ENCODE measurements around the gene PSG6. TPM values are rescaled to one million over a fixed set of nuclear protein-coding genes. Genes with fewer than 3 reads are reported as not detected.
"Not testable (repeated sequence)": the region's sequence is repeated elsewhere in the genome, so short reads cannot be mapped to it uniquely, and the experiment has no call there.

Gene PSG6
- total RNA-seq, 2 donors from 2014 or later, result not detected

DNA sequence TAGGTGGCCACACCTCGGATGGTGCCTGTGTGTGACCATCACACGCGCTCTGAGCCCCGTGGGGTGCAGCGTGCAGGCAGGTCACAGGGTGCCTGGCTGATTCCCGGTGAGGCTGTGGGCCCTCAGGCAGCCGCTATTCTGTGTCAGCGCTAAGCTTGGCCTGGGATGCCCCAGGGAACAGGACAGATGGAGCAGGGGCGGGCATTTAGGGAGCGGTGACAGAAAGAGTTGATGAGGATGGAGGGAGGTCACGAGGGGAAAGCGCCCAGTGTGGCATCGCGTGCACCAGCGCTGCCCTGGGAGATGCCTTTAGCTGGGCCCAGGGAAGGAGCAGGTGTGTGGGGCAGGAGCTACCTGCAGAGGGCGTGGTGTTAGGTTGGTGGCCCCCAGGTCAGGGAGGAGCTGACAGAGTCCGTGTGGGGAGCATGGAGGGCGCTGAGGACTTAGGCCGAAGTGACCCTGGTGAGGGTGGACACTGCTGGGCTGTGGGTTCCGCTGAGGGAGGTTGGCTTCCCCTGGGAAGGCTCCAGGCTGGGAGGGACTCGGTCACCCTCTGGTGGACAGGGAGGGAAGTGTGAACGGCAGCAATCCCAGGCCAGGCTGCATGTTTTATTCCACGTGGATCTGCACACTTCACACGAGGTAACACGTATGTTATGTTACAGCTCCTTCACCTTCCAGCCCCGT lies 1.5 kb upstream of the PSG6 start:
- not testable (repeated sequence) for ATAC-seq; H3K27ac Mint-ChIP-seq; DNase-seq (ENCODE audit: low spot score in 2 of 2); H3K36me3 Mint-ChIP-seq; H3K9me3 Mint-ChIP-seq

DNA sequence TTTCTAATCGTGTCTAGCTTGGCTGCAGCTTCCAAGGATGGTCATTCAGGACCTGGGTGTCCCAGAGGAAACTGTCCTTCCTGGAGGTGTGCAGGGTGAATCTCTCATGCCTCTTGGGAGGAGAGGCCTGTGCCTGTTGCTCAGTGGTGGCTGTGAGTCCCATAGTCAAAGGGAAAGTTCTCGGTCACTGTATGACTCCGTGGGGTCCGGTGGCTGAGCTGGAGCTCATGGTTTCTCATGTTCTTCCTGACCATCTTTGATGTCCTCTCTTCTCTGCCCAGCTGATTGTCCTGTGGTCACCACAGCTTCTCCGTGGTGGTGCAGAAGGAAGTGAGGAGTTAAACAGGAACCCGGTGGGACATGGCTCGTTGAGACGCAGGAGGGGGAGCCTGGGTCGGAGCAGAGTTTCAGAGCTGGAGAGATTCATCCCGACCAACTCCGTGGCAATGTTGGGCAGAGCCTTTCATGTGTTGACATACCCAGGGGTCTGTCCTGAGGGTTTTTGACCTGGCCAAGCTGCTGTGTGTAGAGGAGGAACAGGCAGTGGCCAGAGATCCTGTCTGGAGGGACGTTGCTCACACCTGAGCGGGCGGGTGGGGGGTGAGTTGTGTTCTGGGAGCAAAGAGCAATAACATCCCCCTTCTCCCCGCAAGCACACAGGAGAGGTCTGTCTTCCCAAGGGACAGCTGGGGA lies 829 bp upstream of the PSG6 start:
- peak overlapping the region; percentile 20 to 39 for H3K27ac Mint-ChIP-seq
- ATAC-seq; H3K36me3 Mint-ChIP-seq; DNase-seq (ENCODE audit: low spot score in 2 of 2); H3K9me3 Mint-ChIP-seq: not testable (repeated sequence)

DNA sequence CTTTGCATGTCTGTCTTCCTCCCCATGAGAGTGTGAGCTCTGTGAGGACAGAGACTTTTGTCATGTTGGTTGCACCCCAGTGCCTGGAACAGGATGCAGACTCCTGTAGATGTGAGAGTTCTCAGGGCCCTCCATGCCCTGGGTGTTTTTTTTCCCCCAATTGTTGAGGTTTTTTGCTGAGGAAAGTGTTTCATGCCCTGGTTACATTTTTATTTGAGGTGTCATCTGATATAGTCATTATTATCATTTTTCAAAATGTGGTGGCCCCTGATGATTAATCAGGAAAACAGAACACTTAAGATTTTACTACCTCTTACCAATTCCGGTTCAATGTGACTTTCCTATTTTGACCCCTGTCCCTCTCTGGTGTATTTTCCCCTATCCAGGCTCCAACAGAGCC lies 763 bp downstream of the PSG6 start:
- H3K9me3 Mint-ChIP-seq; H3K27ac Mint-ChIP-seq; H3K36me3 Mint-ChIP-seq; DNase-seq (ENCODE audit: low spot score in 2 of 2); ATAC-seq: not testable (repeated sequence)

DNA sequence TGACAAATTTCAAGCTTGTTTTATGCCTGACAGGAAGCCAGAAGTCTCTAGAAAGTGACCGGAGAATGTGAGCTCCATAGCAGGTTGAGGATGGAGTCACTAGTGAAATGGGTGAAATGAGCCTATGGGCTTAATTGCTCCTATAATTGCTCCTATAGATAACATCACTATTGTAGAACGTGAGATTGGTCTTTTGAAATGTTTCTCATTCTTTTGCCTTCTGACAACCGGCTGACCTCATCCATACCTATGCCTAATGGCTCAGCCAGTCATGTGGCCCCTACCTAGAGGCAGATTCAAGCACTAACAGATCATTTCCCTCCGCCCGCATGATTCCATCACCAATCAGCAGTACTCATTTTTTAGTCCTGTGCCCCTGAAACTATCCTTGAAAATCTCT lies 4.2 kb downstream of the PSG6 start:
- not testable (repeated sequence) for H3K27ac Mint-ChIP-seq; H3K36me3 Mint-ChIP-seq; ATAC-seq; DNase-seq (ENCODE audit: low spot score in 2 of 2); H3K9me3 Mint-ChIP-seq

DNA sequence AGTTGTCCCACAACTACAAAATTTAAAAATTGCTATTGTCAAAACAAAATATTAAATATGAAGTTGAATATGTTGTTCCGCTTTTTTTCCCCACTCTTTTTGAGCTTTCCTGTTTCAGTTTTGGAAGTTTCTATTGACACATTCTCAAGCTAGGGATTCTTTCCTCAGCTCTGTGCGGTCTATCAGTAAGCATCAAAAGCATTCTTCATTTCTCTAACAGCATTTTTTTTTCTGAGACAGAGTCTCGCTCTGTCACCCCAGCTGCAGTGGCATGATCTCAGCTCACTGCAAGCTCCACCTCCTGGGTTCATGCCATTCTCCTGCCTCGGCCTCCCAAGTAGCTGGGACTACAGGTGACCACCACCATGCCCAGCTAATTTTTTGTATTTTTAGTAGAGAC lies 4.8 kb downstream of the PSG6 start:
- not testable (repeated sequence) for H3K27ac Mint-ChIP-seq; ATAC-seq; H3K9me3 Mint-ChIP-seq; H3K36me3 Mint-ChIP-seq; DNase-seq (ENCODE audit: low spot score in 2 of 2)

DNA sequence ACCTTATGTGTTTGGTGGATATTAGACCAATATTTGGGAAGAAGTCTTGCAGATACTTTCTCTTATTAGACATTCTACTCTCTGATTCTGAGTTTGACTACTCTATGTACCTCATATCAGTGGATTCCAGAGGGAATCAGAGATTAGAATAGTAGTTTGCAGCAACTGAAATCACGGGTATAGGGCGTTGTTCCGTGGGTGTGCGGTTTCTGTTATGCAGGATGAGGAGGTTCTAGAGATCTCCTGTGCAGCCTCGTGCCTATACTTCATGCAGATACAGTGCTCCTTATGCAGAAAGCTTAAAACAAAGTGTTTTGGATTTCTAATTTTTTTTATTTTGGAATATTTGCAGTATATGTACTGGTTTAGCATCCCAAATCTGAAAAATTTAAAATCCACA lies 6.0 kb downstream of the PSG6 start:
- not testable (repeated sequence) for ATAC-seq; H3K9me3 Mint-ChIP-seq; DNase-seq (ENCODE audit: low spot score in 2 of 2); H3K27ac Mint-ChIP-seq; H3K36me3 Mint-ChIP-seq

DNA sequence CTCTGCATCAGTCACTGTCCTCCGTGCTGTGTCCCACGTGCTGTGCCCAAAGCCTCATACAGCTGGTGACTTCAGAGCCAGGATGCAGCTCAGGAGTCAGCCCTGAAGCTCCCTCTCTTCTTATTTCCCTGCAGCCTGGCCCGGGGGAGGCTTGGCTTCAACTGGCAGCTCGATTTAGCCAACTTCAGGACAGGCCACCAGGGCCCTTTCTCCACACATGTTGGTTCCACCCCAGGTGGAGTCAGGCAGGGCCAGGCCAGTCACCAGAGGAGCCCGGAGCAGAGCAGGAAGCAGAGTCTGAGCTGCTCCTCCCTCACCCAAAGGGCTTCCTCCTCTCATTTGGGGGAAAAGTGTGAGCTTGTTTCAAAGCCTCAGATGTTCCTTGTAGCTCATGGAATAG lies 11.5 kb downstream of the PSG6 start:
- DNase-seq (ENCODE audit: low spot score in 2 of 2); H3K36me3 Mint-ChIP-seq; H3K9me3 Mint-ChIP-seq; H3K27ac Mint-ChIP-seq; ATAC-seq: not testable (repeated sequence)

DNA sequence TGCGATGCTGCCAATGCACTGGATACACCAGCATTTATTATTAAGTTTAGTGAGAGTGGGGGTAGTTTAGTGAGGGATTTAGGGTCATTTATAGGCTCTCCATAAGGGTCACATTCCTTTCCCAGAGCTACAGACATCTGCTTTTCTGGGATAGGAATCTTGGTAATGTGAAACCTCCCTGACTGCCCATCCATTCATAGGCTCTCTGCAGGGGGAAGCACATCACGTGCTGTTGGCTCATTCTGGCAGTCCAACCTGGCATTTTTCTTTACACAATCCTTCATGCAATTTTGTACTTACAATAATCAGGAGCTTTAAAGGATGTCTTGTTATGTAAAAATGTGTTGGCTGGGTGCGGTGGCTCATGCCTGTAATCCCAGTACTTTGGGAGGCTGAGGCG lies 17.1 kb downstream of the PSG6 start:
- not testable (repeated sequence) for DNase-seq (ENCODE audit: low spot score in 2 of 2); ATAC-seq; H3K36me3 Mint-ChIP-seq; H3K27ac Mint-ChIP-seq; H3K9me3 Mint-ChIP-seq

DNA sequence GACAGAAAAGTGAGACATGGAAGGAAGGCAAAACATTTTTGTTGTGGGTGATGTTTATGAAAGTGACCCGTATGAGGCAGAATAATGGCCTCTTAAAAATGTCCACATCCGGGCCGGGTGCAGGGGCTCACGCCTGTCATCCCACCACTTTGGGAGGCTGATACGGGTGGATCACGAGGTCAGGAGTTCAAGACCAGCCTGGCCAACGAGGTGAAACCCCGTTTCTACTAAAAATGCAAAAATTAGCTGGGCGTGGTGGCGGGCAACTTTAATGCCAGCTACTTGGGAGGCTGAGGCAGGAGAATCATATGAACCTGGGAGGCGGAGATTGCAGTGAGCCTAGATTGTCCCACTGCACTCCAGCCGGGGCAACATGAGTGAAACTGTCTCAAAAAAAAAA lies 18.0 kb downstream of the PSG6 start:
- DNase-seq (ENCODE audit: low spot score in 2 of 2); ATAC-seq; H3K36me3 Mint-ChIP-seq; H3K27ac Mint-ChIP-seq; H3K9me3 Mint-ChIP-seq: not testable (repeated sequence)

DNA sequence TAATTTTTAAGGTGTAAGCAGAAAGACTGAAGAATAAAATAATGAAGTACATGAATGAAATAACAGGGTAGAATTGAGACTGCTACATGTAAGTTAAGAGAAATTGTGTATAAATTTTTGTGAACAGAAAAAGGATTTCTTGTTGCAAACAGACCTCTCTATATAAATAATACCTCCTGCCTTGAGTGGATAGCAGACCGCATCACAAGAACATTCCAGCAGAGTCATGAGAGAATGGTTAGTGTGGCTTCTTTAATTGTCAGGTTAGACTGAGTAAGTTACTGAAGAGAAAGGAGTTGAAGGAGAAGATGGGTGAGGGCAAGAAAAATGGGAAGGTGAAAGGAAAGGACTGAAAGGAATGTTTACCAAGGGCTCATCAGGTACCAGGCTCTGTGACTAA lies 18.6 kb downstream of the PSG6 start:
- not testable (repeated sequence) for H3K27ac Mint-ChIP-seq; H3K9me3 Mint-ChIP-seq; H3K36me3 Mint-ChIP-seq; ATAC-seq; DNase-seq (ENCODE audit: low spot score in 2 of 2)

DNA sequence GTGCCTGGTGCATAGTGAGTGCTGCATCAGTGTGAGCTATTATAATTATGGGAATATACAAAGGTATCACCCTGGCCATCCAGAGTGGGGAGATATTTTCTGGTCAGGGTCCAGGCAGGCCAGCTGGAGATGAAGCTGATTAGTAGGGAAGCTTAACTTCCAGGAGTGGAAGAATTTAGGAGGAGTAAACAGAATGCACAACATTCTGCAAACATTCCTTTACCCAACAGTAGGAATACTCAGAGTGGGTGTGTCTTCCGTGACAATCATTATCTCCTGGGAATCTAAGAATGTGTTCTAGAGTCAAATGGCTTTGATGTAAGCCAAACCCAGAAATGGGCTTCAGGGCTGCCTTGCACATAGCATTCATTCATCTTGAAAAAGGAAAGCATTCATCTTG lies 19.0 kb downstream of the PSG6 start:
- not testable (repeated sequence) for DNase-seq (ENCODE audit: low spot score in 2 of 2); H3K36me3 Mint-ChIP-seq; H3K9me3 Mint-ChIP-seq; ATAC-seq; H3K27ac Mint-ChIP-seq

DNA sequence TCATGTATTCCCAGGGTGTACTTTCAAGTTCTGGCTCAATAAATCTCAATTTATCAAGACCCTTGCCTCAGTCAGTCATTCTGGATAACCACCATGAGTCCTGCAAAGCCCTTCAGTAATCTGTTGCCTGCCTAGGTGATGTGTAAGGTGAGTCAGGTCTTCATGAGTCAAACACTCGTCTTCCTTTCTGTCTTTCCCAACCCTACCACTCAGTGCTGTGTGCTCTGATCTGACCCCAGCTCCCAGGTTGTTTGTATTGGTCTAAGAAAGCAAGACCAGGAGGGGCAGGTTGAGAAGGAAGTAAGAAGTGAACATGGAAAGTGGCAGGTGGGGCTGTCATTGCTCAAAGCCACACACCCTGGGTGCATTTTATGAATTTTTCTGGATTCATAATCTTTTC lies 20.0 kb downstream of the PSG6 start:
- H3K9me3 Mint-ChIP-seq; ATAC-seq; H3K27ac Mint-ChIP-seq; DNase-seq (ENCODE audit: low spot score in 2 of 2); H3K36me3 Mint-ChIP-seq: not testable (repeated sequence)

DNA sequence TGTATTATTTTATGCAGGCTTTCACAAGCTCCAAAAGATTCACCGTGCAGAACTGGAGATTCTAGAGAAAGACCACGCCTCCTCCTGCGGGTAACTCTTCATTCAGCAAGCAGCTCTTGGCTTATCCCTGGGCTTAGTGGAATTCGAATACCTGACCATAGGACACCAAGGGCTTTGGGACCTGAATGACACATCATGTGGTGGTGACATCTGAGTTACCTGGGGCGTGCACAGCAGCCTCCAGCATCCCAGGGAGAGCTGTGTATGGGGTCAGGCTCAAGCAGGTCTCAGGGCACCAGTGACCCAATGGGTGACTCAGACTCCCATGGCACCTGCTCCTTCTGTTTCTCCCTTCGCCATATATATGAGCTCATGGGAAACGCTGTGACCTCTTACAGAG lies 27.2 kb downstream of the PSG6 start:
- not testable (repeated sequence) for H3K27ac Mint-ChIP-seq; DNase-seq (ENCODE audit: low spot score in 2 of 2); ATAC-seq; H3K9me3 Mint-ChIP-seq; H3K36me3 Mint-ChIP-seq

DNA sequence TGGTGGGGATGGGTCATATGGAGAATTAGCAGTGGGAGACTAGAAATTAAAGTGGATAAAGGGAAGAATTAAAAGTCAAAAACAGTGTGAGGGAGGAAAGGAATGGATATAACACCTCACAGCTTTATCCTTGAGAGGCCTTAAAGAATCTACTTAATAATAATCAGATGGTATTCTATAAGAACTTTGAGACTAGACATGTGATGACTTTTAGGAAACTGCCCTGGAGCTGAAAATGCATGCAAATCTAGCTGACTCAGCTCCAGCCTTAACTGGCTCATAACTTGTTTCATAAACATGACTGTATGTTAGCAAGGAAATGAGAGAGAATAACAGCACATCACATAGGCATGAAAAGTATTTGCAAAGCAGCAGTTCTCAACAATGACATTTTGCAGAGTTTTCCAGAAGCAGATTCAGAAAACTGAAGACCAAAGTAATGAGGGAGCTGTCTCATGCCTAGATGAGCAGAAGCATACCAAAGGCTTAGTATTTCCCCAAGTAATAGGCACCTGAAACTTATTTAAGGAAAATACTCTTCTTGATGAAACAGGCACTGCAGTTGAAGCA lies 29.7 kb downstream of the PSG6 start:
- not testable (repeated sequence) for H3K27ac Mint-ChIP-seq; DNase-seq (ENCODE audit: low spot score in 2 of 2); H3K9me3 Mint-ChIP-seq; ATAC-seq; H3K36me3 Mint-ChIP-seq

DNA sequence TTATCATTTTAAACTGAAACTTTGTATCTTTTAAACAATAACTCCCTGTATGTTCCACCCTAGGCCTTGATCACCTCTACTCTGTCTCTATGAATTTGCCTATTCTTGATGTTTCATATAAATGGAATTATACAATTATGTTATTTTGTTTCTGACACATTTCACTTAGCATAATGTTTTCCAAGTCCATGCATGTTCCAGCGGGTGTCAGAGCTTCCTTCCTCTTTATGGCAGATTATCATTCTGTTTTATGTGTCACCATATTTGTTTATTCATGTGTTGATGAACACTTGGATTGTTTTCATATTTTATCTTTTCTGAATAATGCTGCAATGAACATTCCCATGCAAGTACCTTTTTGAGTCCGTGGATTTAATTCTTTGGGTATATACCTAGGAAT lies 35.0 kb downstream of the PSG6 start:
- H3K27ac Mint-ChIP-seq; ATAC-seq; H3K36me3 Mint-ChIP-seq; DNase-seq (ENCODE audit: low spot score in 2 of 2); H3K9me3 Mint-ChIP-seq: not testable (repeated sequence)

DNA sequence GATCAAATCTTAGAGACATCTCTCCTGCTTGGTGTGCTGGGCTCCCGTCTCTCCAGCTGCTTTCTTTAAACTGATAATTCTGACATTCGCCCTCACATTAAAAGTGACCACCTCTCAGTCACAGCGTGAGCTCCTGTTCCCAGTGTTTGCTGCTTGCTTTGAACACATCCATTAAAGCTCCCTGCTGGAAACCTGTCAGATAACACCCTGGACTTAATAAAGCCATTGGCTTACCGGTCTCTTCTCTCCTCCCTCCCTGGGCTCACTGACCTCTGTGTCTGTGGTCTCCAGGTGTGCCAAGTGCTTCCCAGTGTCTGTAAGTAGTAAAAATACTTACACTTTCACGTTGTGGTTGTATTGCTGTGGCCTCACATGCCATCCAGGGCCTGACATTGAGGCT lies 35.7 kb downstream of the PSG6 start:
- not testable (repeated sequence) for H3K27ac Mint-ChIP-seq; H3K36me3 Mint-ChIP-seq; H3K9me3 Mint-ChIP-seq; ATAC-seq; DNase-seq (ENCODE audit: low spot score in 2 of 2)

DNA sequence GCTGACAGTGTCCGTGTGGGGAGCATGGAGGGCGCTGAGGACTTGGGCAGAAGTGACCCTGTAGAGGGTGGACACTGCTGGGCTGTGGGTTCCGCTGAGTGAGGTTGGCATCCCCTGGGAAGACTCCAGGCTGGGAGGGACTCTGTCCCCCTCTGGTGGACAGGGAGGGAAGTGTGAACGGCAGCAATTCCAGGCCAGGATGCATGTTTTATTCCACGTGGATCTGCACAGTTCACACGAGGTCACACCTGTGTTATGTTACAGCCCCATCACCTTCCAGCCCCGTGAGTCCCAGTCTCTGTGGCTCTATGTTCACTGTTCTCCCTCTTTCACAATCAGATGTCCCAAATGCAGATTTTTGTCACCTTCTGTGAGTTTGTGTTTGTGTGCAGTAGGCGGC lies 36.4 kb downstream of the PSG6 start:
- not testable (repeated sequence) for H3K27ac Mint-ChIP-seq, H3K9me3 Mint-ChIP-seq, H3K36me3 Mint-ChIP-seq, ATAC-seq
- DNase-seq (ENCODE audit: low spot score in 2 of 2), result peak in 1 of 2 donors; percentile 5

DNA sequence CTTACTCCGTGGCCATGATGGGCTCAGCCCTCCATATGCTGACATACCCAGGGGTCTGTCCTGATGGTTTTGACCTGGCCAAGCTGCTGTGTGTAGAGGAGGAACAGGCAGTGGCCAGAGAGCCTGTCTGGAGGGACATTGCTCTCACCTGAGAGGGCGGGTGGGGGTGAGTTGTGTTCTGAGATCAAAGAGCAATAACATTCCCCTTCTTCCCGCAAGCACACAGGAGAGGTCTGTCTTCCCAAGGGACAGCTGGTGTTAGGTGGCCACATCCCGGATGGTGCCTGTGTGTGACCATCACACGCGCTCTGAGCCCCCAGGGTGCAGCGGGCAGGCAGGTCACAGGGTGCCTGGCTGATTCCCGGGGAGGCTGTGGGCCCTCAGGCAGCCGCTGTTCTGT lies 37.1 kb downstream of the PSG6 start:
- peak overlapping the region in 1 of 2 donors; percentile 14 for H3K27ac Mint-ChIP-seq
- not testable (repeated sequence) for DNase-seq (ENCODE audit: low spot score in 2 of 2); ATAC-seq; H3K9me3 Mint-ChIP-seq; H3K36me3 Mint-ChIP-seq
